DMS53 treated with DMSO at 0.1 percent for 48 hours (cell line): ENCODE data around the gene CHCHD10.
"Not testable (repeated sequence)": the region's sequence is repeated elsewhere in the genome, so short reads cannot be mapped to it uniquely, and the experiment has no call there.

Experiments used
- DNase-seq: peaks from one replicate; lab custom pipeline; 2025; ENCODE audit not compliant: unreplicated experiment; lab: John Stamatoyannopoulos, UW

Gene CHCHD10

DNA sequence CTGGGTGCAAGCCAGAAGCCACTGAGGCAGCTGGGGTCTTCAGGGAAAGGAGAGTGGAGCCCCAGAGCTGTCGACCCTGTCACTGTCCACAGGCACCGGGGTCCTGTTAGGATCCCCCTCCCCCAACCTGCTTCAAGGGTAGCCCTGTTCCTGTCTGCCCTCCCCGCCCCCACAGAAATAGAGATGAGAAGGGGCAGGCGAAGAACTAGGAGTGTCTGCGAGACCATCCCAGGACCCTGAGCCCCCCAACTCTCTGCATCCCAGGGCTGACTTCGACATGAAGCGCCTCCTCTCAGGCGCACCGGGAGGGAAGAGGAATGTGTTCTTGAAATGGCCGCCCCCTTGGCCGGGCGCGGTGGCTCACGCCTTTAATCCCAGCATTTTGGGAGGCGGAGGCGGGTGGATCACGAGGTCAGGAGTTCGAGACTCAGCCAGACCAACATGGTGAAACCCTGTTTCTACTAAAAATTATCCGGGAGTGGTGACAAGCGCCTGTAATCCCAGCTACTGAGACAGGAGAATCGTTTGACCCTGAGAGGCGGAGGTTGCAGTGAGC is 16.3 kb downstream of the CHCHD10 start:
- no peak for DNase-seq

- DNase-seq, result peak; percentile 15
Observed at GRCh38 chr22:23750714-23751440, 16.9 kb downstream of the CHCHD10 start, which contains the start of gene ZNF70. TSS of gene ZNF70 (minus strand) at chr22:23751112. CDS start at chr22:23745140, 5,972 bp downstream.

DNA sequence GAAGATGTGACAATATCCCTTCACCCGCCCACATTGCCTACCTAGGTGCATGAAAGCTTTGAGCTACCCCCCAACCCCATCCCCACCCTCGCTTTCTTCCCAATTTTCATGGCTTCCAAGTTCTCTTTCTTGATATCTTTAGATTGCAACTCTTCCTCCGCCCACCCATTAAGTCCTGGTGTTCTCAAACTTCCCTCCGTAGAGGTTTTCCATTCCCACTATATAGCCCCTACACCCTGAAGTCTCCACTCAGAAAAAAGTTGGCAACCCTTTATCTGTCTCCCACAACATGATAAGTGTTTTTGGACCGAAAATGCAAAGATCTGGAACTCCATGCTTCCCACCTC is 17.4 kb downstream of the CHCHD10 start:
- DNase-seq, result no peak

DNA sequence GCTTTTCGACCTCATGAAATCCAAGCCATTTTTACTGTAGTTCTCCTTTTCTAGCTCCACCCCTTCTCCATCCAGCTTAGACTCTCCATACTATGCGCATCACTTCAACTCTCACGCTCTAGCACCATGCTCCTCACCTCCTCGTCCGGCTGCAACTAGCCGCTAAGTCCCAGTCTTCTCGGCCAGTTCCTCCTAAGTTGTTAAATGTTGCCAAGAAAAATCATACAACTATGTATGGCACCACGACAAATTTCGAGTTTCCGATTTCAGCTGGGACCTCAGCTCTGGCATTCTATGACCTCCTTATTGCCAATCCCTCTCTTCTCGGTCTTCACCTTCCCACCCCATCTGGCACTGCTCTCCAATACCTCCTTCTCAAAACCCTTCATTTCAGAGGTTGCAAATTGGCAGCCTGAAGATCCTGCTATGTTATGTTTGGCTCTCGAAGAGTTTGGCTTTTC is 17.9 kb downstream of the CHCHD10 start:
- no peak for DNase-seq

DNA sequence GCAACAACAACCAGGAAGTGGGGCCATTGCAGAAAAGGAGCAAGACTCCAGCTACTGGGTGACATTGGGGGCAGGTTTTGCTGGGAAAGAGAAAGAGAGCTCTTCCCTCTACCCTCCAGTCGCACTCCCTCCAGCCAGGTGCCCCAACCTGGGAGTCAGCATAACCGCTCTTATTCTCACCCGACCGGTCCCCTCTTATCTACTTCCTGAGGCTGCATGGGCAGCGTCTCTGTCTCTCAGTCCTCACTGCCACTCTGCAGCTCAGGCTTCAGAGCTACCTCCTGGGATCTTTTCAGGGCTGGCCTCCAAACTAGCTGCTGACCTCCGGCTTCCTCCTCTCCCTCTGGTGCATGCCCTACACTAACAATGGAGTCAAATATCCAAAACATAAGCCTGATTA is 22.0 kb downstream of the CHCHD10 start:
- no peak for DNase-seq

DNA sequence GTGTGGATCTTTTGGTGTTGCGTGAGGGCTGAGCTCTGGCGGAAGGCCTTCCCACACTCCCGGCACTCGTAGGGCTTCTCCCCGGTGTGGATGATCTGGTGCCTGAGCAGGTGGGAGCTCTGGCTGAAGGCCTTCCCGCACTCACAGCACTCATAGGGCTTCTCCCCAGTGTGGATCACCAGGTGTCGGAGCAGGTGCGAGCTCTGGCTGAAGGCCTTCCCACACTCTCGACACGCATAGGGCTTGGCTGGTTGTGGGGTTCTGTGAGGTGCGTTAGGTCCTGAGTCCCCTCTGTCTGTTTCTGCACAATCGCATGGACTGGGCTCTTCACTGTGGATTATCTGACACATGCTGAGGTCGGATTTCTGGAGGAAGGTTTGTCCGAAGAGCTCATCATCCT is 23.3 kb downstream of the CHCHD10 start:
- DNase-seq, result no peak

- no peak for DNase-seq
Observed at GRCh38 chr22:23744001-23744400, 23.8 kb downstream of the CHCHD10 start.

DNA sequence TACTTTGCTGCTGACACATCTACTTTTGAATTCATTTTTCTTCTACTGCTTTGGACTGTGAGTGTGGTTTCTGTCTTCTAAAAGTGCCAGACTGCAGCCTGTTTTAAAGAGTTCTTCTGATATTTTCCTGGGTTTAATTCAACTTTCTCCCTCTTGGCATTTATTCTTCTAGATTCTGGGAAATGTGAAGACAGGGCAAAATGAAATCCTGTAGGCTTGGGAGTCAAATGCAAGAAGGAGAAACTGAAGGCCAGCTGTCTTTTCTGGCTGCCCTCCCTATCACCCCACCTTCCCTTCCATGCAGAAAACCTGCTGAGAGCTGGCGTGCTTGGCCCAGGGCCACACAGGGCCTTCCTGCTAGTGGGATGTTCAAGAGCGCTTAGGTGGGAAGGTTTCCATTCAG is 24.5 kb downstream of the CHCHD10 start:
- DNase-seq, result no peak

GRCh38 chr22:23742505-23743264 is 25.1 kb downstream of the CHCHD10 start:
- no peak for DNase-seq

DNA sequence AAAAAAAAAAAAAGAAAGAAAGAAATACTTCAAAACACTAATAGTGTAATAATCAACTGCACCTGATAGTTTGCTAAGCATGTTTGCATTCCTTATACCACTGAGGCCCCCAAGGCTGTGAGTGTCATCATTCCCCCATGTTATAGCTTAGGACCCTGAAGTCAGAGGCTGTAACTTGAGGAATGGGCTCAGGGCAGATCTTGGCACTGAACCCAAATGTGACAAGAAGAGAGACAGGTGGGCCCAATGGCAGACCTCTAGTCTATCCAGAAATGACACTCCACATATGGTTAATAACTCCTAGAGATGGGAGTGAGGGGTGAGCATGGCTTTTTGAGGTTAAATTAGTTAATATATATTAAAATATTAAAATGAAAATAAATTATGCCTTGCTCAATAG is 30.1 kb downstream of the CHCHD10 start:
- no peak for DNase-seq

DNA sequence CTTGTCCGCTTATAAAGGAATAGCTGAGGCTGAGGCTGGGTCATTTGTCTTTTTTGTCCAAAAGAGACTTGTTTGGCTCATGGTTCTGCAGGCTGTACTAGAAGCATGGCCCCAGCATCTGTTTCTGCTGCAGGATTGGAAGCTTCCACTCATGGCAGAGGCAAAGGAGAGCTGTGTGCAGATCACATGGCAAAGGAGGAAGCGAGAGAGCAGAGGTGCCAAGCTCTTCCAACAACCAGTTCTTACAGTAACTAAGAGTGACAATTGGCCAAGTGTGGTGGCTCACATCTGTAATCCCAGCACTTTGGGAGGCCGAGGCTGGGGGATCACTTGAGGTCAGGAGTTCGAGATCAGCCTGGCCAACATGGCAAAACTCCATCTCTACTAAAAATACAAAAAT is 39.7 kb downstream of the CHCHD10 start:
- not testable (repeated sequence) for DNase-seq

GRCh38 chr22:23722724-23723123 is 45.0 kb downstream of the CHCHD10 start:
- DNase-seq, result no peak

DNA sequence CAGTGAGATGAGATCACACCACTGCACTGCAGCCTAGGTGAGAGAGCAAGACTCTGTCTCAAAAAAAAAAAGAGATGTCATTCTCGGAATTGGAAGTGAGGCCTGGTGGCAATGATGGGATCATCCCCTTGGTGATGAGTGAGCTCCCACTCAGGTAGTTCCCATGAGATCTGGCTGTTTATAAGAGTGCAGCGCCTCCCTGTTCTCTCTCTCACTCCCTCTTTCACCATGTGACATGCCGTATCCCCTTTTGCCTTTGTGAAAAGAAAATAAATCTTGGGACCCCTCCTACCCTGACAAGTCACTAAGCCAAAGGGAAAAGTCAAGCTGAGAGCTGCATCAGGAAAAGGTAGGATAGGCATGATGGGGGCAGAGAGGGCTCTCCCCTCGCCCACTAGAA is 45.6 kb downstream of the CHCHD10 start:
- DNase-seq, result no peak

DNA sequence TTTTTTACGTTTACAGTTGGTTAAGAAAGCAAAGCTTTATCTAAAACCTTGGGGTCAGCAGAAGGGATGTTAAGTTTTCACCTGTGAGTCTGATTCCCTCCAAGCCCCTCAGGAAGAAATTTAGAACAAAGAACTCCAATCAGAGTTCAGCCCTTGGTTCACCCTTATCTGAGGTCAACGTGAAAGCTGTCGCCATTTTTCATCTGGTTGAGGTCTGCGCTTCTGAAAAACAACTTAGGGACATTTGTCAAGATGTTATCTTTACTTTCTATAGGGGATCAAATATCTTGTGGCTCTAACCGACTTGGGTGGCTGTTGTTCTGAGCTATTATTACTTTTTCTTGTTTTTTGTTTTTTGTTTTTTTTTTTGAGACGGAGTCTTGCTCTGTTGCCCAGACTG is 46.9 kb downstream of the CHCHD10 start:
- DNase-seq, result no peak

GRCh38 chr22:23718371-23719165 is 49.2 kb downstream of the CHCHD10 start:
- no peak for DNase-seq

DNA sequence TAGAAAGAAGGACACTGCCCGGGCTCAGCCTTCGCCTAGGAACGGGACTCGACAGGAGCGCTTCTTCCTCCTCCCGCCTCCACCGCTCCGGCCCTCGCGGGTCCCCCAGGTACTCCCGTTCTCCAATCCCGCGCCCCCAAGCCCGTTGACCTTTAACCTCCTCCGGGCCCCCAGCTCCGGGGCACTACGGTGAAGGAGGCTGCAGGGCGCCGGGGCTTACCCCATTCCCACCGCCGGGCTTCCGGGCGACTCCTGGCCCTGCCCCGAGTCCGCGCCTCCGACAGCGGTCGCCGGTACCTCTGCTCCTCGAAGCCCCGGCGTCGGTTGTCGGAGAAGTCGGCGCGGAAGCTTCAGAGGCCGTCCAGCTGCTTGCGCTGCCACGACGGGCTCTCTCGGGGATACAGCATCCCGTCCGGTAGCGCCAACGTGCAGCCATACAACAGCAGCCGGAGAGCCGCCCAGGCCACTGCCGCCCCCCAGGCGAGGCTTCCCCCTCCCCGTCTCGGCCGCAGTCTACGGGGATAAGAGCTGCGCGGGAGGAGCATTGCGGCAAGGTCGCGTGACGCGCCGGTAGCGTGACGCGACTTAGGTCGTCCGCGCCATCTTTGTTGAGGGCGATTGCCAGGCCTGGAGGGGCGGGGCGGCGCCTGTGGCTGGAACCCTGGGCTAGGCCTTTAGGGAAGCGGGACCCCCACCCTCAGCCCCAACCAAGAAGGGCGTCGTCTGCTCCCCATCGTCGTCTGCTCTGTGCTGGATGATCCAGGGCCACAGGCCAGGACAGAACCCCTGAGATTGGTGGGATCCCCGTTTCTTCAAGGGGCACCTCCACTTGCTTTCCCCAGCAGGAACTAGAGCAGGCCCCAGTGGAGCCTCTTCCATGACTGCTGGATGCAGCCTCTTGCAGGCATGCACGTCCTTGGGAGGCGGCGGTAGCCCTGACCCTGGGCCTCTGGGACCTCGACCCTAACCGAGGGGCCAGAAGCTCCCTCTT is 50.7 kb downstream of the CHCHD10 start:
- DNase-seq, result peak; percentile 18
